HEK293 (cell line): ENCODE results near the gene NELL1.

ENCODE experiments used
- CTCF ChIA-PET: fragments of 350-600 bp; formaldehyde crosslinking; extraction: SDS; loops from one replicate; lab custom pipeline; 2021; ENCODE audit warnings: antibody characterized with exemption; lab: Yijun Ruan, JAX
- POLR2A ChIA-PET: fragments of 300-600 bp; formaldehyde crosslinking; extraction: SDS; loops from one replicate; lab custom pipeline; 2020; ENCODE audit warnings: antibody characterized with exemption, inconsistent platforms; lab: Yijun Ruan, JAX
- H3K27ac ChIP-seq: fragments of 200-500 bp; sonication (Bioruptor generic); 2 replicates; pipeline ENCODE4 v1.5.1; 2014; ENCODE audit warnings: low read depth, low read length, control low read depth, inconsistent platforms; ENCODE audit errors: extremely low read depth
- H3K36me3 ChIP-seq, 2 experiments: fragments of 200-500 bp in 1 of 2; sonication (Bioruptor generic) in 1 of 2; 1 replicate in 1 of 2; 2 replicates in 1 of 2; pipeline ENCODE4 v1.5.1; 2014 to 2017; ENCODE audit warnings: inconsistent platforms in 2 of 2, low read length in 2 of 2; ENCODE audit not compliant: control insufficient read depth in 2 of 2, insufficient read depth in 1 of 2
- H3K4me1 ChIP-seq: fragments of 200-500 bp; sonication (Bioruptor generic); 2 replicates; pipeline ENCODE4 v1.5.1; 2014; ENCODE audit warnings: mild to moderate bottlenecking, low read length, inconsistent platforms; ENCODE audit not compliant: control insufficient read depth, insufficient read depth
- H3K4me3 ChIP-seq: 2 replicates; pipeline ENCODE4 v1.5.1; 2011; ENCODE audit warnings: low read depth, mild to moderate bottlenecking, control low read depth, low read length, moderate library complexity
- H3K9me3 ChIP-seq: fragments of 200-500 bp; sonication (Bioruptor generic); 2 replicates; pipeline ENCODE4 v1.5.1; 2014; ENCODE audit warnings: low read depth, low read length, inconsistent platforms; ENCODE audit not compliant: control insufficient read depth, insufficient read depth
- EGR2 ChIP-seq: fragments of 450-650 bp; formaldehyde crosslinking; IDR thresholded peaks from 2 replicates; pipeline ENCODE4 v1.5.1; 2016; ENCODE audit warnings: low read depth, missing biosample characterization, missing genetic modification characterization
- KLF1 ChIP-seq: fragments of 450-650 bp; formaldehyde crosslinking; IDR thresholded peaks from 2 replicates; pipeline ENCODE4 v1.5.1; 2016; ENCODE audit warnings: missing biosample characterization, missing genetic modification characterization
- KLF16 ChIP-seq: fragments of 450-650 bp; formaldehyde crosslinking; IDR thresholded peaks from 2 replicates; pipeline ENCODE4 v1.5.1; 2017; ENCODE audit warnings: missing biosample characterization, missing genetic modification characterization
- OSR2 ChIP-seq: fragments of 450-650 bp; formaldehyde crosslinking; IDR thresholded peaks from 2 replicates; pipeline ENCODE4 v1.5.1; 2016; ENCODE audit warnings: missing biosample characterization, missing genetic modification characterization
- OVOL3 ChIP-seq: fragments of 450-650 bp; formaldehyde crosslinking; IDR thresholded peaks from 2 replicates; pipeline ENCODE4 v1.5.1; 2016; ENCODE audit warnings: missing biosample characterization, missing genetic modification characterization
- SP2 ChIP-seq: fragments of 450-650 bp; formaldehyde crosslinking; IDR thresholded peaks from 2 replicates; pipeline ENCODE4 v1.5.1; 2016; ENCODE audit warnings: missing biosample characterization, missing genetic modification characterization
- ZBTB1 ChIP-seq: fragments of 450-650 bp; formaldehyde crosslinking; IDR thresholded peaks from 2 replicates; pipeline ENCODE4 v1.5.1; 2016; ENCODE audit warnings: missing biosample characterization, missing genetic modification characterization
- ZFP69B ChIP-seq: fragments of 450-650 bp; formaldehyde crosslinking; IDR thresholded peaks from 2 replicates; pipeline ENCODE4 v1.5.1; 2016; ENCODE audit warnings: missing biosample characterization, missing genetic modification characterization
- ZNF112 ChIP-seq: fragments of 450-650 bp; formaldehyde crosslinking; IDR thresholded peaks from 2 replicates; pipeline ENCODE4 v1.5.0; 2017; ENCODE audit warnings: missing biosample characterization, missing genetic modification characterization
- ZNF292 ChIP-seq: fragments of 450-650 bp; formaldehyde crosslinking; IDR thresholded peaks from 2 replicates; pipeline ENCODE4 v1.5.1; 2016; ENCODE audit warnings: low read depth, missing biosample characterization, missing genetic modification characterization, borderline replicate concordance
- ZNF350 ChIP-seq: fragments of 450-650 bp; formaldehyde crosslinking; IDR thresholded peaks from 2 replicates; pipeline ENCODE4 v1.5.0; 2017; ENCODE audit warnings: missing biosample characterization, mild to moderate bottlenecking, missing genetic modification characterization
- ZNF394 ChIP-seq: fragments of 450-650 bp; formaldehyde crosslinking; IDR thresholded peaks from 2 replicates; pipeline ENCODE4 v1.5.1; 2016; ENCODE audit warnings: missing biosample characterization, missing genetic modification characterization, mild to moderate bottlenecking, moderate library complexity, borderline replicate concordance
- ZNF433 ChIP-seq: fragments of 450-650 bp; formaldehyde crosslinking; IDR thresholded peaks from 2 replicates; pipeline ENCODE4 v1.5.1; 2016; ENCODE audit warnings: missing biosample characterization, missing genetic modification characterization, low read depth
- ZNF510 ChIP-seq: fragments of 450-650 bp; formaldehyde crosslinking; IDR thresholded peaks from 2 replicates; pipeline ENCODE4 v1.5.1; 2018; ENCODE audit warnings: mild to moderate bottlenecking, missing genetic modification characterization, missing biosample characterization; ENCODE audit not compliant: insufficient replicate concordance
- ZNF558 ChIP-seq: fragments of 450-650 bp; formaldehyde crosslinking; IDR thresholded peaks from 2 replicates; pipeline ENCODE4 v1.5.1; 2016; ENCODE audit warnings: missing biosample characterization, missing genetic modification characterization
- ZNF621 ChIP-seq: fragments of 450-650 bp; formaldehyde crosslinking; IDR thresholded peaks from 2 replicates; pipeline ENCODE4 v1.5.1; 2017; ENCODE audit warnings: missing biosample characterization, missing genetic modification characterization
- ZNF792 ChIP-seq: fragments of 450-650 bp; formaldehyde crosslinking; IDR thresholded peaks from 2 replicates; pipeline ENCODE4 v1.5.1; 2016; ENCODE audit warnings: missing biosample characterization, missing genetic modification characterization
- ZNF830 ChIP-seq: fragments of 450-650 bp; IDR thresholded peaks from 2 replicates; pipeline ENCODE4 v1.5.0; 2018; ENCODE audit warnings: missing biosample characterization, missing genetic modification characterization, low read depth, mild to moderate bottlenecking, moderate library complexity
- ZSCAN30 ChIP-seq: fragments of 450-650 bp; IDR thresholded peaks from 2 replicates; pipeline ENCODE4 v1.5.1; 2018; ENCODE audit warnings: missing biosample characterization, mild to moderate bottlenecking, missing genetic modification characterization, moderate library complexity
- TF ChIP-seq, protein P1 (sequence below): fragments of 450-650 bp; IDR thresholded peaks from 2 replicates; pipeline ENCODE4 v1.5.1; 2018; ENCODE audit warnings: missing biosample characterization, missing genetic modification characterization
- TF ChIP-seq, protein P2 (sequence below): fragments of 450-650 bp; formaldehyde crosslinking; IDR thresholded peaks from 2 replicates; pipeline ENCODE4 v1.5.1; 2016; ENCODE audit warnings: missing biosample characterization, missing genetic modification characterization
- TF ChIP-seq, protein P3 (sequence below): fragments of 450-650 bp; formaldehyde crosslinking; IDR thresholded peaks from 2 replicates; pipeline ENCODE4 v1.5.1; 2017; ENCODE audit warnings: missing biosample characterization, missing genetic modification characterization
- TF ChIP-seq, protein P4 (sequence below): fragments of 450-650 bp; formaldehyde crosslinking; IDR thresholded peaks from 2 replicates; pipeline ENCODE4 v1.5.1; 2017; ENCODE audit warnings: missing biosample characterization, missing genetic modification characterization
- TF ChIP-seq, protein P5 (sequence below): fragments of 450-650 bp; formaldehyde crosslinking; IDR thresholded peaks from 2 replicates; pipeline ENCODE4 v1.5.1; 2016; ENCODE audit warnings: missing biosample characterization, missing genetic modification characterization

Gene NELL1

DNA sequence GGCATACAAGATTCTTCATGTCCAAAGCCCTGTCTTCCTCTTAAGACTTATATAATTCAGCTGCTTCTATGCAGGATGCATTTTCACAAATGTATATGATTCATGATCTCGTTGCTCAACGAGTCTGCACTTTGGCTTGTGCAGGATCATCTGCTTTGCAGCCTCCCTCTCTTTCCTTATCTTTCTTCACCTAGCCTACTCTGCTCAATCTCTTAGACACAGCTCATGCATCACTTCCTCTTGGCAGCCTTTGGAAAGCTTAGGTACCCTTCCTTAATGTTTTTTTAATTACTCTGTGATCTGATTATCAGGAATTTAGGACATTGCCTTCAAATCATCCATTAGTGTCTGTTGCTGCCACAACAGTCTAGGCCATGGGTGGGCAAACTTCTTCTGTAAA, 673.8 kb downstream of the NELL1 start:
- CTCF ChIA-PET: no interaction called here

DNA sequence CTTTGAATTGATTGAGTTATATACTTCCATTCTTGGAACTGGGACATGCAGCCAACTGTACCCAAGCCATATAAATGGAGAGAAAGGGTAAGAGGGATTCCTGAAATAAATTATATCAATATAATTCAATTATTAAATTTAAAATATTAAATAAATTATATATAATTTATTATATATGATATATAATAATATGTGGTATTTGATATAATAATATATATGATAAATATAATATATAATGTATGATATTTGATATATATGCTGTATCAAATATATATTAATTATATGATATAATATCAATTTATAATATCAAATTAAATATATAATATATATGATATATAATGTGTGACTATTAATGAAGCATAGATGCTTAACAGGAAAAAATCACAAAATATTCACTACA, 677.0 kb downstream of the NELL1 start:
- ChIA-PET POLR2A (no interaction called here), CTCF (no interaction called here)
- no peak overlapping the region for H3K27ac ChIP-seq
- no peaks in the 10 kb centered on the region for H3K9me3 ChIP-seq
- no peaks in the 10 kb centered on the region for H3K4me1 ChIP-seq
- TF ChIP-seq KLF16 (tag by site-specific recombination) (no peak), SP2 (tag by site-specific recombination) (no peak), ZNF558 (tag by site-specific recombination) (no peak)
- TF ChIP-seq, protein P1, sequence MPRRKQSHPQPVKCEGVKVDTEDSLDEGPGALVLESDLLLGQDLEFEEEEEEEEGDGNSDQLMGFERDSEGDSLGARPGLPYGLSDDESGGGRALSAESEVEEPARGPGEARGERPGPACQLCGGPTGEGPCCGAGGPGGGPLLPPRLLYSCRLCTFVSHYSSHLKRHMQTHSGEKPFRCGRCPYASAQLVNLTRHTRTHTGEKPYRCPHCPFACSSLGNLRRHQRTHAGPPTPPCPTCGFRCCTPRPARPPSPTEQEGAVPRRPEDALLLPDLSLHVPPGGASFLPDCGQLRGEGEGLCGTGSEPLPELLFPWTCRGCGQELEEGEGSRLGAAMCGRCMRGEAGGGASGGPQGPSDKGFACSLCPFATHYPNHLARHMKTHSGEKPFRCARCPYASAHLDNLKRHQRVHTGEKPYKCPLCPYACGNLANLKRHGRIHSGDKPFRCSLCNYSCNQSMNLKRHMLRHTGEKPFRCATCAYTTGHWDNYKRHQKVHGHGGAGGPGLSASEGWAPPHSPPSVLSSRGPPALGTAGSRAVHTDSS: no peak
- no peaks in the 10 kb centered on the region for H3K36me3 ChIP-seq
- H3K4me3 ChIP-seq: no peak overlapping the region

More for the DNA sequence above, 673.8 kb downstream of the NELL1 start:
- Histone ChIP-seq H3K4me1 (no peaks in the 10 kb centered on the region), H3K4me3 (no peak overlapping the region), H3K9me3 (no peaks in the 10 kb centered on the region), H3K27ac (no peak overlapping the region), H3K36me3 (no peaks in the 10 kb centered on the region)
- POLR2A ChIA-PET: no interaction called here
- TF ChIP-seq, protein P2, sequence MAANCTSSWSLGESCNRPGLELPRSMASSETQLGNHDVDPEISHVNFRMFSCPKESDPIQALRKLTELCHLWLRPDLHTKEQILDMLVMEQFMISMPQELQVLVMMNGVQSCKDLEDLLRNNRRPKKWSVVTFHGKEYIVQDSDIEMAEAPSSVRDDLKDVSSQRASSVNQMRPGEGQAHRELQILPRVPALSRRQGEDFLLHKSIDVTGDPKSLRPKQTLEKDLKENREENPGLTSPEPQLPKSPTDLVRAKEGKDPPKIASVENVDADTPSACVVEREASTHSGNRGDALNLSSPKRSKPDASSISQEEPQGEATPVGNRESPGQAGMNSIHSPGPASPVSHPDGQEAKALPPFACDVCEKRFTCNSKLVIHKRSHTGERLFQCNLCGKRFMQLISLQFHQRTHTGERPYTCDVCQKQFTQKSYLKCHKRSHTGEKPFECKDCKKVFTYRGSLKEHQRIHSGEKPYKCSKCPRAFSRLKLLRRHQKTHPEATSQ (tag by site-specific recombination): no peak
- TF ChIP-seq ZNF112 (tag by site-specific recombination): no peak
- TF ChIP-seq ZNF510 (tag by site-specific recombination): no peak
- TF ChIP-seq ZNF394 (tag by site-specific recombination): no peak
- no peak for TF ChIP-seq OSR2

DNA sequence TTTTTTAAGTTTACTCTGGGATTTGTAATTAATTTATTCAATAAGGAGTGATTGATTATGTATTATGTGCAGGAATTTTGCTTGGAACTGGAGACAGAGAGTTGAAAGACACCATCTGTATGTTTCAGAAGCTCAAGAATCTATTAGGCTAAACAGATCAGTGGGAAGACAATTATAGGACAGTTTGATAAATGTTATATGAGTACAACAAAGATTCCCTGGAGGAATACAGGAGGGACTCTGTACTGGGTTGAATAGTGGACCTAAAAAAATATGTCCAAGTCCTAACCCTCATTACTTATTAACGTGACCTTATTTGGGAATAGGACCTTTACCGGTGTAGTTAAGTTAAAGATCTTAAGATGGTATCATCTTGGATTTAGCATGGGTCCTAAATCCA, 681.2 kb downstream of the NELL1 start:
- TF ChIP-seq ZBTB1 (tag by site-specific recombination) (no peak), ZNF292 (tag by site-specific recombination) (no peak), ZSCAN30 (tag by site-specific recombination) (no peak), ZNF350 (tag by site-specific recombination) (no peak), KLF1 (tag by site-specific recombination) (no peak), ZNF621 (no peak), ZNF433 (tag by site-specific recombination) (no peak), ZNF830 (tag by site-specific recombination) (no peak), ZFP69B (no peak), OVOL3 (no peak), ZNF792 (tag by site-specific recombination) (no peak), EGR2 (tag by site-specific recombination) (no peak)
- TF ChIP-seq, protein P3, sequence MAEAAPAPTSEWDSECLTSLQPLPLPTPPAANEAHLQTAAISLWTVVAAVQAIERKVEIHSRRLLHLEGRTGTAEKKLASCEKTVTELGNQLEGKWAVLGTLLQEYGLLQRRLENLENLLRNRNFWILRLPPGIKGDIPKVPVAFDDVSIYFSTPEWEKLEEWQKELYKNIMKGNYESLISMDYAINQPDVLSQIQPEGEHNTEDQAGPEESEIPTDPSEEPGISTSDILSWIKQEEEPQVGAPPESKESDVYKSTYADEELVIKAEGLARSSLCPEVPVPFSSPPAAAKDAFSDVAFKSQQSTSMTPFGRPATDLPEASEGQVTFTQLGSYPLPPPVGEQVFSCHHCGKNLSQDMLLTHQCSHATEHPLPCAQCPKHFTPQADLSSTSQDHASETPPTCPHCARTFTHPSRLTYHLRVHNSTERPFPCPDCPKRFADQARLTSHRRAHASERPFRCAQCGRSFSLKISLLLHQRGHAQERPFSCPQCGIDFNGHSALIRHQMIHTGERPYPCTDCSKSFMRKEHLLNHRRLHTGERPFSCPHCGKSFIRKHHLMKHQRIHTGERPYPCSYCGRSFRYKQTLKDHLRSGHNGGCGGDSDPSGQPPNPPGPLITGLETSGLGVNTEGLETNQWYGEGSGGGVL (tag by site-specific recombination): no peak
- TF ChIP-seq, protein P4, sequence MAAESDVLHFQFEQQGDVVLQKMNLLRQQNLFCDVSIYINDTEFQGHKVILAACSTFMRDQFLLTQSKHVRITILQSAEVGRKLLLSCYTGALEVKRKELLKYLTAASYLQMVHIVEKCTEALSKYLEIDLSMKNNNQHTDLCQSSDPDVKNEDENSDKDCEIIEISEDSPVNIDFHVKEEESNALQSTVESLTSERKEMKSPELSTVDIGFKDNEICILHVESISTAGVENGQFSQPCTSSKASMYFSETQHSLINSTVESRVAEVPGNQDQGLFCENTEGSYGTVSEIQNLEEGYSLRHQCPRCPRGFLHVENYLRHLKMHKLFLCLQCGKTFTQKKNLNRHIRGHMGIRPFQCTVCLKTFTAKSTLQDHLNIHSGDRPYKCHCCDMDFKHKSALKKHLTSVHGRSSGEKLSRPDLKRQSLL (tag by site-specific recombination): no peak
- TF ChIP-seq, protein P5, sequence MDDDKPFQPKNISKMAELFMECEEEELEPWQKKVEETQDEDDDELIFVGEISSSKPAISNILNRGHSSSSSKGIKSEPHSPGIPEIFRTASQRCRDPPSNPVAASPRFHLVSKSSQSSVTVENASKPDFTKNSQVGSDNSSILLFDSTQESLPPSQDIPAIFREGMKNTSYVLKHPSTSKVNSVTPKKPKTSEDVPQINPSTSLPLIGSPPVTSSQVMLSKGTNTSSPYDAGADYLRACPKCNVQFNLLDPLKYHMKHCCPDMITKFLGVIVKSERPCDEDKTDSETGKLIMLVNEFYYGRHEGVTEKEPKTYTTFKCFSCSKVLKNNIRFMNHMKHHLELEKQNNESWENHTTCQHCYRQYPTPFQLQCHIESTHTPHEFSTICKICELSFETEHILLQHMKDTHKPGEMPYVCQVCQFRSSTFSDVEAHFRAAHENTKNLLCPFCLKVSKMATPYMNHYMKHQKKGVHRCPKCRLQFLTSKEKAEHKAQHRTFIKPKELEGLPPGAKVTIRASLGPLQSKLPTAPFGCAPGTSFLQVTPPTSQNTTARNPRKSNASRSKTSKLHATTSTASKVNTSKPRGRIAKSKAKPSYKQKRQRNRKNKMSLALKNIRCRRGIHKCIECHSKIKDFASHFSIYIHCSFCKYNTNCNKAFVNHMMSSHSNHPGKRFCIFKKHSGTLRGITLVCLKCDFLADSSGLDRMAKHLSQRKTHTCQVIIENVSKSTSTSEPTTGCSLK (tag by site-specific recombination): no peak
- POLR2A ChIA-PET: no interaction called here
- Histone ChIP-seq H3K27ac (no peak overlapping the region), H3K36me3 (no peaks in the 10 kb centered on the region), H3K4me1 (no peaks in the 10 kb centered on the region), H3K4me3 (no peak overlapping the region), H3K9me3 (no peaks in the 10 kb centered on the region)
- CTCF ChIA-PET: no interaction called here
